ENCODE measurements around the gene EDDM13.
"Not testable (repeated sequence)": the region's sequence is repeated elsewhere in the genome, so short reads cannot be mapped to it uniquely, and the experiment has no call there.

EDDM13 gene, protein sequence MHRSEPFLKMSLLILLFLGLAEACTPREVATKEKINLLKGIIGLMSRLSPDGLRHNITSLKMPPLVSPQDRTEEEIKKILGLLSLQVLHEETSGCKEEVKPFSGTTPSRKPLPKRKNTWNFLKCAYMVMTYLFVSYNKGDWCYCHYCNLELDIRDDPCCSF

DNA sequence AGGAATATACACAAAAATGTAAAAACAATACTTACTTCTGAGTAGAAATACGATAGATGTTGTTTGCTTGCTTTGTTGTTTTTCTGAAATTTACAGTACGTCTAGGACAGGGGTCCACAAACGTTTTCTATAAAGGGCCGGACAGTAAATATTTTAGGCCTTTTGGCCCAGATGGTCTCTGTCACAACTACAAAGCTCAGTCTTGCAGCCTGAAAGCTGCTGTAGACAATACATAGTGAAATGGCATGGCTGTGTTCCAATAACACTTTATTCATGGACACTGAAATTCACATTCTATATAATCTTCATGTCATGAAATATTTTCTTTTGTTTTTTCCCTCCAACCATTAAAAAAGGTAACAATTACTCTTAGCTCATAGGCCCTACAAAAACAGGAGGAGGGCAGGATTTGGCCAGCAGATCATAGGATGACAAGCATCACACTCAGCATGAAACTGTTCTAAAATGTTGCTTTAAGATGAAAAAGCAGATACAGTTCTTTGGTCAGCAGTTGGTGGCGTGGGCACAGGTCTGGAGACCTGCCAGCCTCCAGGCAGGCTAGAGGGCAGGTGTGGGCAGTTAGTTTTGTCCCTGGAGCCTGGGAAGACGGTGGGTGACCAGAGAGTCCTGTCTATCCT lies at the start of gene EDDM13:
Gene EDDM13 (plus strand): TSS at position 588 of the 638 bp plus-strand sequence. CDS start 87 bp downstream, outside the sequence.
- DNase-seq = no peak

- DNase-seq = no peak
Measured at GRCh38 chr19:56222901-56223300, 49.6 kb upstream of the EDDM13 start.

DNA sequence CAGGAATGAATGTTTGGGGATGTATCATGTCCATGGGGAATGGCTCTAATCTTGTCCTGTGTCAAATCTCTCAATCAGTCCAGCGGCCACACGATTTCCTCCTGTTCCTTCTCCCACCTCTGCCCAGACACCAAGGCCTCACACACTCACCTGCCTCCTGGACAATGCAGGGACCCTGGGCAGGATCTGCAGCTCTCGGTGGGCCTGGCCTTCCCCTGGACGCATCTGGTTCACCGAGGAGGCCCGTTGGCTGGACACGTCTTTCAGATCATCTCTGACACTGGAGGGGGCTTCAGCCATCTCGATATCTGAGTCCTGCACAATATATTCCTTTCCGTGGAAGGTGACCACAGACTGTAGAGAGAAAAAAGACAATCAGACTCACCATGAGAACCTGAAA lies 49.1 kb upstream of the EDDM13 start:
- DNase-seq = no peak

- no peak for DNase-seq
Measured at GRCh38 chr19:56245121-56245740, 27.3 kb upstream of the EDDM13 start.

GRCh38 chr19:56245764-56246163 lies 26.8 kb upstream of the EDDM13 start:
- DNase-seq = not testable (repeated sequence)

DNA sequence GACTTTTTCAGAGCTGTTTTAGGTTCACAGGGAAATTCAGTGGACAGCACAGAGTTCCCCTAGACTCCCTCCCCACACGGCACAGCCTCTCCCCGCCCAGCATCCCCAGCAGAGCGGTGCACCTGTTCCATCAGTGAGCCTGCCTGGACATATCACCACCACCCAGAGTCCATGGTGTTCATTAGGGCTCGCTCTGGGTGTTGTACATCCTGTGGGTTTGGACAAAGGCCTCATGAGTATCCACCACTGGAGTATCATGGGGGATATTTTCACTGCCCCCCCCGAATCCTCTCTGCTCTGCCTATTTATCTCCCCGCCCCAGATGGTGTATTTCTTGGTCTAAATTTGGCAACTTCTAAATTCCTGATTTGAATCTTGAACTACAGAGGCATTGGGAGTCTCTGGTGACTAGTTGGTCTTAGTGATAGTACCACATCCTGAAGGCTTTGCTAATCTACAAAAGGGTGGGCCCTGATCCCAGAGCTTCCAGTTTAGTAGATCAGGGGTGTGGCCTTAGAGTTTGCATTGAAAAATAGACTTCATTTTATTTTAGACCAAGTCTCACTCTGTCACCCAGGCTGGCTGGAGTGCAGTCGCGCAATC lies 23.7 kb upstream of the EDDM13 start:
- DNase-seq = not testable (repeated sequence)

DNA sequence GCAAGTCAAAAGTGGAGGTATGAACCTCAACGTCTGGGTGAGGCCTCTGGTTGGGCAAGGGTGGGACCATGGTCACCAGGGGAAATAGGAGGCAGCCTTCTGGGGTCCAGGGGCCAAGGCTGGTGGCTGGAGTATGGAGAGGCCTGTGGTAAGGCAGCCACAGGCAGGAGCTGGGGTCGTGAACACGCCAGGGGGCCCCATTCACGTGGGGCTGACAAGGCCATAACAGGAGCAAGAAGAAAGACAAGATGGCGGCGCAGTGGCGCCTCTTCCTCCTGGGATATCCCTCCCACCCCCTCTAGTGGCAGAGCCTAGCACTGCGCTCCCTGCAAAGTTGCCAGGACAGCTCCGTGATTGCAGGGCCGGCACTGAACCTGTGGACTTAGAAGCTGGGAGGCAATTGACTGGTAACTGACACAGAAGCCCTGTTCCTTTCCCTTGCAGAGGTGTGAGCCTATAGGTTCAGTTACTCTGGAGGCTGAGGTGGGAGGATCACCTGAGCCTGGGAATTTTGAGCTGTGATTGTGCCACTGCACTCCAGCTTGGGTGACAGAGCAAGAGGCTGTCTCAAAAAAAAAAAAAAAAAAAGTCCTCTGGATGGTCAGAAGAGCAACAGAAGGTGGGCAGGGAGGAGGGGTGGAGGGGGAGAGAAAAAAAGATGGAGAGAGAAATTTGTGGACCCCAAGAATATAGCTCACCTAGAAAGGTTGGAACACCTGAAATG lies 19.7 kb upstream of the EDDM13 start:
- peak; percentile 49 to 92 for DNase-seq

GRCh38 chr19:56253737-56254136 lies 18.8 kb upstream of the EDDM13 start:
- DNase-seq = peak; percentile 58 to 84

DNA sequence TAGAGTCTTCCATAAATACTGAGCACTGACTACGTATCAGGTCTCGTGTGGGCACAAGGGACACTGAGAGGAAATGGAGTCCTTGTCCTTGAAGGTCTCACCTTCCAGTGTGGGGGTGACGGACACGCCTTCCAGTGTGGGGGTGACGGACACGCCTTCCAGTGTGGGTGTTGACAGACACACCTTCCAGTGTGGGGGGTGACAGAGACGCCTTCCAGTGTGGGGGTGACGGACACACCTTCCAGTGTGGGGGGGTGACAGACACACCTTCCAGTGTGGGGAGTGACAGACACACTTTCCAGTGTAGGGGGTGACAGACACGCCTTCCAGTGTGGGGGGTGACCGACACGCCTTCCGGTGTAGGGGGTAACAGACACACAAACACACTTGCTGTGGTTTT lies 14.3 kb upstream of the EDDM13 start:
- no peak for DNase-seq

- DNase-seq = peak in 1 of 2 donors; percentile 5
Measured at GRCh38 chr19:56261145-56261544, 11.4 kb upstream of the EDDM13 start.

DNA sequence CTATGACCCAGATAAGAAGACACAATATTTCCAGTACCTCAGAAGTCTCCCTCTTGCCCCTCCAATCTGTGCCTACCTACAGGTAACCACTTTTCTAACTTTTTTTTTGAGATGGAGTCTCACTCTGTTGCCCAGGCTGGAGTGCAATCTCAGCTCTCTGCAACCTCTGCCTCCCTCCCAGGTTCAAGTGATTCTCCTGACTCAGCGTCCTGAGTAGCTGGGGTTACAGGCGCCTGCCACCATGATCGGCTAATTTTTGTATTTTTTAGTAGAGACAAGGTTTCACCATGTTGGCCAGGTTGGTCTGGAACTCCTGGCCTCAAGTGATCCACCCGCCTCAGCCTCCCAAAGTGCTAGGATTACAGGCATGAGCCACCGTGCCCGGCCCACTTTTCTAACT lies 10.6 kb upstream of the EDDM13 start:
- DNase-seq = not testable (repeated sequence)

DNA sequence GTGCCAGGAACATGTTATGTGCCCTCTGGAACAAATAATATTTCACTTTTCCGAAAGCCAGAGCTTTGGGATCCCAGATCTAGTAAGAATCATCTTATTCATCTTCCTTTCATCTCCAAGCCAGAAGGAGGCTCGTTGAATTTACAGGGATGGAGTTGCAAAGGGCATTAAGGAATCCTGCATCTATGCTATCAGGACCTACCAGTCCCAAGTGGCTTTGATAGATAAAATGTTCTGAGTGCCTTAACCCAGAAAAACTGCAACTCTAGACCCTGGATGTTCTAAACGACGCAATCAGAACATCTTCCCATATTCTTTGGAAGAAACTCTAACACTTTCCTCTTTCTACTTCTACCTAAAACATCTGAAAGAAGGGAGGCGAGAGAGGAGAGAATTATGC lies 9.2 kb upstream of the EDDM13 start:
- no peak for DNase-seq

DNA sequence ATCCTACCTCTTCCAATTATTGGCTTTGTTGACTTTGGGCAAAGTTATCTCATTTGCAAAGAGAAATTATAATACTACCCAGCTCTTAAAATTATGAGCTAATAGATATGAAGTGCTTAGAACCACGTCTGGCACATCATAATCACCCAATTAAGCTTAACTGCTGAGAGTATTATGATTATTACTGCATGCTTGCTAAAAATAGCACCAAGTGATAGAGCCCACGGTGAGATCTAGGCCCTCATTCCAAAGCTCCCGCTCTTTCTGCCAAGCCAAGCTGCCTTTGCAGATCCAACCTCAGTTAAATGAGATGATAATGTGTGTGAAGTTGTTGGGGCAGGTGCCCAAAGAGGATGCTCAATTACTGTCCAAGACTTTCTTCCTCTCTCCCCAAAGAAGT lies 6.5 kb upstream of the EDDM13 start:
- DNase-seq = no peak

DNA sequence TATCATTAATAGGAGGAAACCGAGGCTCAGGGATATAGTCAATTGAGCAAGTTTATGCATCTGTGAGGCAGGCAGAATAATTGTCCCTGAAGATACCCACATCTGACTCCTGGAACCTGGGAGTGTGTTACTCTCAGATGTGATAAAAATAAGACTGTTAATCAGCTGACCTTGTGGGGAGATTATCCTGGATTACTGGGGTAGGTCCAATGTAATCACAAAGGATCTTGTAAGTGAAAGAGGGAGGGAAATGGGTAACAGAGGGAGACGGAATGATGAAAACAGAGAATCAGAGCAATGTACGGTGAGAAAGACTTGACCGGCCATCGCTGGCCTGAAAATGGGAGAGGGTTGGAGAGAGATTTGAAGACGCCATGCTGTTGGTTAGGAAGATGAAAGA lies 3.2 kb upstream of the EDDM13 start:
- no peak for DNase-seq

GRCh38 chr19:56270676-56271075 lies 1.9 kb upstream of the EDDM13 start:
- peak; percentile 87 to 96 for DNase-seq

DNA sequence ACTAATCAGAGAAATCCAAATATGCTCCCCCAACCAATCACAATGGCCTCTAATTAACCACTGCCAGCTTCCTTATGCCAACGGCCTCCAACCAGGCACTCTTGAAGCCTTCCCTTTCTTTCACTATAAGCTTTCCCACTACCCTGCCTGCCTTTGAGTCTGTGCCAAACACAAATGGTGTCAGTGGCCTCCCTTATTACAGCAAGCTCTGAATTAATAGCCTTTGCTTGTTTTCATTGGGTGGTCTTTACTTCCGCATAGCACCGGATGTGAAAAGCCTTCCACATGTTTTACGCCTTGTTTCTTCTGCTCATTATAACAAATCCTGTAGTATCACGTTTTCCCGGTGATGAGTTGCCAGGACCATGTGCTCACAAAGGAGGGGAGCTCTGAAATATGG lies 1.4 kb upstream of the EDDM13 start:
- peak in 1 of 2 donors; percentile 2 for DNase-seq

- no peak for DNase-seq
Measured at GRCh38 chr19:56273563-56274117, 1.1 kb downstream of the EDDM13 start.

- DNase-seq = no peak
Measured at GRCh38 chr19:56282809-56283208, 10.3 kb downstream of the EDDM13 start.

- no peak for DNase-seq
Measured at GRCh38 chr19:56284746-56285145, 12.2 kb downstream of the EDDM13 start.

DNA sequence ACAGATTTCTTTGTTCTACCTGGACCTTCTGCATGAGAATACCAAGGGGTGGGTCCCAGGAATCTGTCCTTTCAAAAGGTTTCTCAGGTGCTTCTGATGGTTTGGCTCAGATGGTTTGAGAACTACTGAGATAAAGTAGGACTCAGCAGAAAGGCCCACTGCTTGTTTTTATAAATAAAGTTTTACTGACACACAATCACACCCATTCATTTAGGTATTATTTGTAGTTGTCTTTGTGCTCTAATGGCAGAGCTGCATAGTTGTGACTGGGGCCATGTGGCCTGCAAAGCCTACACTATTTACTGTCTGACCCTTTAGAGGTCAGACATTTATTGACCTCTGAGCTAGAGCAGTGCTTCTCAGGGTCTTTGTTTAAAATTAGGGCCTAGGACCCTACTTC lies 17.6 kb downstream of the EDDM13 start:
- DNase-seq = no peak

DNA sequence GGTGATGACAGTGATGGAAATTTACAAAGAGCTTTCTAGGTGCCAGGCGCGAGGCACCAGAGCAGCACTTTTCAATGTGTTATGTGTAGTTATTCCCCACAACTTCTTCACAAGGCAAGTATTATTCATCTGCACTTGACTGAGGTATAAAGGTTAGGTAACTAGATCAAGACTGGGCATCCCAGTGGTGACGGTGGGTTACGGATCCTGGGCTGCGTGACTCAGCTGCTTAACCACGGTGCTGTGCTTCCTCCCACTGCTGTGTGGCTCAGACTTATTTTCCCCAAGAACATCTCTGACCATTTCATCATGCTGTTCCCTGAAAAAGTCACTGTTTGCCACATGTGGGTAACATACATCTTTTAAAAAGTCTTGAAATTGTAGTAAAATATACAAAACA lies 19.3 kb downstream of the EDDM13 start:
- DNase-seq = peak in 1 of 2 donors; percentile 28

GRCh38 chr19:56294549-56294948 lies 22.0 kb downstream of the EDDM13 start:
- no peak for DNase-seq

All from inflammatory macrophage treated with lipopolysaccharide for 1 hour (primary cell).